ENCODE data around the gene TOR3A. TPM values are rescaled to one million over a fixed set of nuclear protein-coding genes. Genes with fewer than 3 reads are reported as not detected.
A peak's percentile ranks its signal among the peaks of the same experiment; 100 is the strongest.

TOR3A gene
- total and polyA plus RNA-seq, 2 of the 13 experiments (the other 11 are each of a cell fraction or from before 2014, with no cell fraction given), result 14.7 to 28.4 TPM

DNA sequence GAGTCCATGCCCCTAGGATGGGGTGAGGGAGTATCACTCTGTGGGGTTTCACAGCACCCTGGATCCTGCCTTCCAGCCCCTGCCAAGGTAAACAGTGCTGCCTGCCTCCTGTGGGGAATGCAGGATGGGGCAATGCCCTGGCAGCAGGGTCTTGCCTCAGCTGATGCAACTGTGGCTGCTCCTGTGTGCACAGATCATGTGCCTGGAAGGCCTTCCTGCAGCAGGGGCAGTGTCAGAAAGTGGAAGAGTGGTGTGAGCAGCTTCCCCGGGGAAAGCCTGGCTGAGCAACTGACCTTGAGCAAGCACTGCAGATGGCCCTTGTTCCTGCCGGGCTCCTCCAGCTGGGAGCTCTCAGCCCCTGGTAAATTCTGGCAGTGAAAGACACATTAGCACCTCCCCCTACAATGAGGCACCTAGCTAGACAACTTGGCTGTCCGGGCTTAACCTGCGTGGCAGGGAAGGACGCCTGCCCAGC, 9.9 kb downstream of the TOR3A start (continued):
- TF ChIP-seq, protein P1, sequence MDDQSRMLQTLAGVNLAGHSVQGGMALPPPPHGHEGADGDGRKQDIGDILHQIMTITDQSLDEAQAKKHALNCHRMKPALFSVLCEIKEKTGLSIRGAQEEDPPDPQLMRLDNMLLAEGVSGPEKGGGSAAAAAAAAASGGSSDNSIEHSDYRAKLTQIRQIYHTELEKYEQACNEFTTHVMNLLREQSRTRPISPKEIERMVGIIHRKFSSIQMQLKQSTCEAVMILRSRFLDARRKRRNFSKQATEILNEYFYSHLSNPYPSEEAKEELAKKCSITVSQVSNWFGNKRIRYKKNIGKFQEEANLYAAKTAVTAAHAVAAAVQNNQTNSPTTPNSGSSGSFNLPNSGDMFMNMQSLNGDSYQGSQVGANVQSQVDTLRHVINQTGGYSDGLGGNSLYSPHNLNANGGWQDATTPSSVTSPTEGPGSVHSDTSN (CRISPR knock-in tag; IDR thresholded peaks at IDR 0.05; ENCODE audit: borderline replicate concordance), result no peak
- TF ChIP-seq SMYD3 (CRISPR knock-in tag; IDR thresholded peaks at IDR 0.05), result no peak
- TF ChIP-seq, protein P2, sequence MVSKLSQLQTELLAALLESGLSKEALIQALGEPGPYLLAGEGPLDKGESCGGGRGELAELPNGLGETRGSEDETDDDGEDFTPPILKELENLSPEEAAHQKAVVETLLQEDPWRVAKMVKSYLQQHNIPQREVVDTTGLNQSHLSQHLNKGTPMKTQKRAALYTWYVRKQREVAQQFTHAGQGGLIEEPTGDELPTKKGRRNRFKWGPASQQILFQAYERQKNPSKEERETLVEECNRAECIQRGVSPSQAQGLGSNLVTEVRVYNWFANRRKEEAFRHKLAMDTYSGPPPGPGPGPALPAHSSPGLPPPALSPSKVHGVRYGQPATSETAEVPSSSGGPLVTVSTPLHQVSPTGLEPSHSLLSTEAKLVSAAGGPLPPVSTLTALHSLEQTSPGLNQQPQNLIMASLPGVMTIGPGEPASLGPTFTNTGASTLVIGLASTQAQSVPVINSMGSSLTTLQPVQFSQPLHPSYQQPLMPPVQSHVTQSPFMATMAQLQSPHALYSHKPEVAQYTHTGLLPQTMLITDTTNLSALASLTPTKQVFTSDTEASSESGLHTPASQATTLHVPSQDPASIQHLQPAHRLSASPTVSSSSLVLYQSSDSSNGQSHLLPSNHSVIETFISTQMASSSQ (IDR thresholded peaks at IDR 0.05; ENCODE audit: low read depth), result no peak
- TF ChIP-seq, protein P2 (CRISPR knock-in tag; IDR thresholded peaks at IDR 0.05; ENCODE audit: borderline replicate concordance), result no peak
- TF ChIP-seq, protein P3, sequence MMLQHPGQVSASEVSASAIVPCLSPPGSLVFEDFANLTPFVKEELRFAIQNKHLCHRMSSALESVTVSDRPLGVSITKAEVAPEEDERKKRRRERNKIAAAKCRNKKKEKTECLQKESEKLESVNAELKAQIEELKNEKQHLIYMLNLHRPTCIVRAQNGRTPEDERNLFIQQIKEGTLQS (CRISPR knock-in tag; IDR thresholded peaks at IDR 0.05), result peak; percentile 50; the same call in 1 of the 2 replicates
- 0 out of 2 replicates have a peak, but pooled peaks have one; percentile 27 for TF ChIP-seq ZNF614 (CRISPR knock-in tag; IDR thresholded peaks at IDR 0.05; ENCODE audit: borderline replicate concordance)
- TF ChIP-seq, protein P4, sequence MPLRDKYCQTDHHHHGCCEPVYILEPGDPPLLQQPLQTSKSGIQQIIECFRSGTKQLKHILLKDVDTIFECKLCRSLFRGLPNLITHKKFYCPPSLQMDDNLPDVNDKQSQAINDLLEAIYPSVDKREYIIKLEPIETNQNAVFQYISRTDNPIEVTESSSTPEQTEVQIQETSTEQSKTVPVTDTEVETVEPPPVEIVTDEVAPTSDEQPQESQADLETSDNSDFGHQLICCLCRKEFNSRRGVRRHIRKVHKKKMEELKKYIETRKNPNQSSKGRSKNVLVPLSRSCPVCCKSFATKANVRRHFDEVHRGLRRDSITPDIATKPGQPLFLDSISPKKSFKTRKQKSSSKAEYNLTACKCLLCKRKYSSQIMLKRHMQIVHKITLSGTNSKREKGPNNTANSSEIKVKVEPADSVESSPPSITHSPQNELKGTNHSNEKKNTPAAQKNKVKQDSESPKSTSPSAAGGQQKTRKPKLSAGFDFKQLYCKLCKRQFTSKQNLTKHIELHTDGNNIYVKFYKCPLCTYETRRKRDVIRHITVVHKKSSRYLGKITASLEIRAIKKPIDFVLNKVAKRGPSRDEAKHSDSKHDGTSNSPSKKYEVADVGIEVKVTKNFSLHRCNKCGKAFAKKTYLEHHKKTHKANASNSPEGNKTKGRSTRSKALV (CRISPR knock-in tag; IDR thresholded peaks at IDR 0.05), result no peak
- TF ChIP-seq ARID2 (CRISPR knock-in tag; IDR thresholded peaks at IDR 0.05; ENCODE audit: borderline replicate concordance), result no peak
- TF ChIP-seq ZNF205 (CRISPR knock-in tag; IDR thresholded peaks at IDR 0.05), result no peak
- no peak for TF ChIP-seq ZNF678 (CRISPR knock-in tag; IDR thresholded peaks at IDR 0.05)
- TF ChIP-seq NCOA2 (CRISPR knock-in tag; IDR thresholded peaks at IDR 0.05), result peak; percentile 77; the same call in 1 of the 2 replicates
- no peak for TF ChIP-seq ZNF766 (CRISPR knock-in tag; IDR thresholded peaks at IDR 0.05; ENCODE audit: borderline replicate concordance)
- no peak for TF ChIP-seq TEAD2 (CRISPR knock-in tag; IDR thresholded peaks at IDR 0.05)
- TF ChIP-seq TRIM24 (CRISPR knock-in tag; IDR thresholded peaks at IDR 0.05), result no peak
- no peak for TF ChIP-seq ZNF33B (CRISPR knock-in tag; IDR thresholded peaks at IDR 0.05)
- no peak for TF ChIP-seq ZNF34 (CRISPR knock-in tag; IDR thresholded peaks at IDR 0.05; ENCODE audit: borderline replicate concordance)
- TF ChIP-seq SETDB1 (CRISPR knock-in tag; IDR thresholded peaks at IDR 0.05; ENCODE audit: borderline replicate concordance), result no peak
- no peak for TF ChIP-seq DNMT1 (CRISPR knock-in tag; IDR thresholded peaks at IDR 0.05)
- TF ChIP-seq, protein P5, sequence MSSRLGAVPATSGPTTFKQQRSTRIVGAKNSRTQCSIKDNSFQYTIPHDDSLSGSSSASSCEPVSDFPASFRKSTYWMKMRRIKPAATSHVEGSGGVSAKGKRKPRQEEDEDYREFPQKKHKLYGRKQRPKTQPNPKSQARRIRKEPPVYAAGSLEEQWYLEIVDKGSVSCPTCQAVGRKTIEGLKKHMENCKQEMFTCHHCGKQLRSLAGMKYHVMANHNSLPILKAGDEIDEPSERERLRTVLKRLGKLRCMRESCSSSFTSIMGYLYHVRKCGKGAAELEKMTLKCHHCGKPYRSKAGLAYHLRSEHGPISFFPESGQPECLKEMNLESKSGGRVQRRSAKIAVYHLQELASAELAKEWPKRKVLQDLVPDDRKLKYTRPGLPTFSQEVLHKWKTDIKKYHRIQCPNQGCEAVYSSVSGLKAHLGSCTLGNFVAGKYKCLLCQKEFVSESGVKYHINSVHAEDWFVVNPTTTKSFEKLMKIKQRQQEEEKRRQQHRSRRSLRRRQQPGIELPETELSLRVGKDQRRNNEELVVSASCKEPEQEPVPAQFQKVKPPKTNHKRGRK (CRISPR knock-in tag; IDR thresholded peaks at IDR 0.05), result no peak
- TF ChIP-seq NCOR1 (IDR thresholded peaks at IDR 0.05; ENCODE audit: borderline replicate concordance, low read length), result no peak

Measured in HepG2 (cell line).